PC-3 (cell line): ENCODE data around the gene C1orf105. TPM values are rescaled to one million over a fixed set of nuclear protein-coding genes. Genes with fewer than 3 reads are reported as not detected.

Experiments
- ATAC-seq: fragments of 200-7000 bp; cut with Tn5 transposase; 2 replicates; pipeline ENCODE4 v1.9.1; 2020; ENCODE audit warnings: mild to moderate bottlenecking, moderate library complexity
- BruUV-seq: library from RNA; stranded (reverse); fragments of 400-500 nt; replicated peaks from 2 replicates; lab custom pipeline; 2021; lab: Mats Ljungman, UMichigan
- CTCF ChIA-PET: fragments of 300-600 bp; sonication (Branson Sonifier 250); formaldehyde crosslinking; loops from one replicate; lab custom pipeline; 2022; ENCODE audit warnings: antibody characterized with exemption; lab: Charles Lee
- POLR2A ChIA-PET: fragments of 300-600 bp; sonication (Branson Sonifier 250); formaldehyde crosslinking; loops from one replicate; lab custom pipeline; 2022; ENCODE audit warnings: antibody characterized with exemption; ENCODE audit not compliant: unreplicated experiment; lab: Charles Lee
- DNase-seq: peaks from one replicate; pipeline ENCODE4 v3.0.0-alpha.2; 2015
- H2AFZ ChIP-seq: fragments of 300-600 bp; sonication (generic); 2 replicates; pipeline ENCODE4 v1.6.0; 2016; ENCODE audit warnings: antibody characterized with exemption, low read length
- H3F3A ChIP-seq: fragments of 300-600 bp; sonication (generic); one replicate; pipeline ENCODE4 v1.6.0; 2017; ENCODE audit warnings: antibody characterized with exemption, low read length, control low read depth, mild to moderate bottlenecking; ENCODE audit not compliant: unreplicated experiment
- H3K27ac ChIP-seq: fragments of 300-600 bp; sonication (generic); 2 replicates; pipeline ENCODE4 v1.5.1; 2016; ENCODE audit warnings: mild to moderate bottlenecking, low read length
- H3K27me3 ChIP-seq: fragments of 300-600 bp; sonication (generic); 2 replicates; pipeline ENCODE4 v1.6.1; 2016; ENCODE audit warnings: low read length, mixed read lengths
- H3K36me3 ChIP-seq: fragments of 300-600 bp; sonication (generic); 2 replicates; pipeline ENCODE4 v1.6.1; 2016; ENCODE audit warnings: low read depth, mixed run types, low read length, mixed read lengths
- H3K4me1 ChIP-seq: fragments of 300-600 bp; sonication (generic); 2 replicates; pipeline ENCODE4 v1.5.1; 2016; ENCODE audit warnings: low read length; ENCODE audit not compliant: insufficient read depth
- H3K4me2 ChIP-seq: fragments of 300-600 bp; sonication (generic); 2 replicates; pipeline ENCODE4 v1.6.0; 2016; ENCODE audit warnings: low read length
- H3K4me3 ChIP-seq: fragments of 300-600 bp; sonication (generic); 2 replicates; pipeline ENCODE4 v1.5.1; 2016; ENCODE audit warnings: mild to moderate bottlenecking, low read length, mixed read lengths
- H3K79me2 ChIP-seq: fragments of 300-600 bp; sonication (generic); 2 replicates; pipeline ENCODE4 v1.6.1; 2017; ENCODE audit warnings: low read length, mixed read lengths
- H3K9ac ChIP-seq: fragments of 300-600 bp; sonication (generic); 2 replicates; pipeline ENCODE4 v1.6.0; 2016; ENCODE audit warnings: mild to moderate bottlenecking, low read length
- H3K9me2 ChIP-seq: fragments of 300-600 bp; sonication (generic); replicated peaks from 2 replicates; pipeline ENCODE4 v1.6.1; 2016; ENCODE audit warnings: mixed run types, low read length, mixed read lengths
- H3K9me3 ChIP-seq: fragments of 300-600 bp; sonication (generic); 2 replicates; pipeline ENCODE4 v1.6.1; 2016; ENCODE audit warnings: low read length, mixed read lengths
- H4K20me1 ChIP-seq: fragments of 300-600 bp; sonication (generic); 2 replicates; pipeline ENCODE4 v1.6.1; 2016; ENCODE audit warnings: low read length, mixed read lengths
- EZH2 ChIP-seq: fragments of 300-600 bp; sonication (generic); IDR thresholded peaks from one replicate; pipeline ENCODE4 v1.6.1; 2017; ENCODE audit warnings: antibody characterized with exemption, mild to moderate bottlenecking, low read length; ENCODE audit not compliant: unreplicated experiment
- EZH2phosphoT487 ChIP-seq: fragments of 300-600 bp; sonication (generic); IDR thresholded peaks from 2 replicates; pipeline ENCODE4 v1.6.1; 2018; ENCODE audit warnings: mild to moderate bottlenecking, antibody characterized with exemption, low read length, borderline replicate concordance
- intact Hi-C: fragments of 100-400 bp; cut with micrococcal nuclease; formaldehyde crosslinking; loops from 2 replicates; pipeline ENCODE4 v1.9.0; 2023
- total RNA-seq: library from RNA; depleted of rRNA; stranded (reverse); fragments of >200 nt; gene quantifications from 2 replicates; pipeline ENCODE4 v1.2.3, GENCODE V29; 2014
- TF ChIP-seq, protein P1 (sequence below): fragments of 300-600 bp; sonication (generic); conservative IDR thresholded peaks from 2 replicates; pipeline ENCODE4 v1.5.1; 2017; ENCODE audit warnings: antibody characterized with exemption, low read depth, mild to moderate bottlenecking, low read length

Gene C1orf105
- total RNA-seq, 1 experiment from 2014 or later = not detected

DNA sequence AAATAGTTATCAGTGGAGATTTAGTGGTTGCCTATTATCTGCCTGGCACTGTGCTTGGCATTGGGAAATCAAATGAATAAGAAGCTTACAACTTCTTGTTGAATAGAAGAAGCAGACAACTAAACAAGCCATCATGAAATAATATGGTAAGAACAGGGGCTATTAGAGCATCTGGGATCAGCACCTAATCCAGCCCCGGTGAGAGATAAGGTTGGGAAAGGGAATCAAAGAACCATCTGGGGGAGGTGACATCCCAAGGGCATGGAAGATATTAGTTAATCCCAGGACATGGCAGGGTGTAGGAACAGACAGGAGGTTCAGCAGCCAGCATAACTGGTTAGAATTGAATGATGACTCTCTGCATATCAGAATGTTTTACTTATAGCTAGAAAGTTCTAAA lies 76.2 kb downstream of the C1orf105 start:
- POLR2A ChIA-PET = interaction anchor here (0.6 kb wide), 1 partner anchor 36 kb away, joined by 3 read pairs; no protein-coding TSS in a partner anchor
- CTCF ChIA-PET = no interaction called here
- no peak overlapping the region for H3K27ac ChIP-seq
- H3K9me2 ChIP-seq = no peaks in the 10 kb centered on the region
- no peaks in the 10 kb centered on the region for H3F3A ChIP-seq
- no peaks in the 10 kb centered on the region for H3K27me3 ChIP-seq
- TF ChIP-seq, protein P1, sequence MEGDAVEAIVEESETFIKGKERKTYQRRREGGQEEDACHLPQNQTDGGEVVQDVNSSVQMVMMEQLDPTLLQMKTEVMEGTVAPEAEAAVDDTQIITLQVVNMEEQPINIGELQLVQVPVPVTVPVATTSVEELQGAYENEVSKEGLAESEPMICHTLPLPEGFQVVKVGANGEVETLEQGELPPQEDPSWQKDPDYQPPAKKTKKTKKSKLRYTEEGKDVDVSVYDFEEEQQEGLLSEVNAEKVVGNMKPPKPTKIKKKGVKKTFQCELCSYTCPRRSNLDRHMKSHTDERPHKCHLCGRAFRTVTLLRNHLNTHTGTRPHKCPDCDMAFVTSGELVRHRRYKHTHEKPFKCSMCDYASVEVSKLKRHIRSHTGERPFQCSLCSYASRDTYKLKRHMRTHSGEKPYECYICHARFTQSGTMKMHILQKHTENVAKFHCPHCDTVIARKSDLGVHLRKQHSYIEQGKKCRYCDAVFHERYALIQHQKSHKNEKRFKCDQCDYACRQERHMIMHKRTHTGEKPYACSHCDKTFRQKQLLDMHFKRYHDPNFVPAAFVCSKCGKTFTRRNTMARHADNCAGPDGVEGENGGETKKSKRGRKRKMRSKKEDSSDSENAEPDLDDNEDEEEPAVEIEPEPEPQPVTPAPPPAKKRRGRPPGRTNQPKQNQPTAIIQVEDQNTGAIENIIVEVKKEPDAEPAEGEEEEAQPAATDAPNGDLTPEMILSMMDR = no peak
- TF ChIP-seq EZH2phosphoT487 = no peak
- no peak for TF ChIP-seq EZH2
- no peaks in the 10 kb centered on the region for H3K9me3 ChIP-seq
- H3K9ac ChIP-seq = no peak overlapping the region
- no peaks in the 10 kb centered on the region for H4K20me1 ChIP-seq
- ATAC-seq (no peak), DNase-seq (no peak)
- H2AFZ ChIP-seq = no peak overlapping the region
- H3K4me1 ChIP-seq = peaks cover 38% of the 10 kb centered on the region
- no peak overlapping the region for H3K4me3 ChIP-seq
- BruUV-seq = no TSS peak
- H3K79me2 ChIP-seq = no peaks in the 10 kb centered on the region
- H3K36me3 ChIP-seq = no peaks in the 10 kb centered on the region
- H3K4me2 ChIP-seq = no peak overlapping the region
- intact Hi-C loops = no loop called here

DNA sequence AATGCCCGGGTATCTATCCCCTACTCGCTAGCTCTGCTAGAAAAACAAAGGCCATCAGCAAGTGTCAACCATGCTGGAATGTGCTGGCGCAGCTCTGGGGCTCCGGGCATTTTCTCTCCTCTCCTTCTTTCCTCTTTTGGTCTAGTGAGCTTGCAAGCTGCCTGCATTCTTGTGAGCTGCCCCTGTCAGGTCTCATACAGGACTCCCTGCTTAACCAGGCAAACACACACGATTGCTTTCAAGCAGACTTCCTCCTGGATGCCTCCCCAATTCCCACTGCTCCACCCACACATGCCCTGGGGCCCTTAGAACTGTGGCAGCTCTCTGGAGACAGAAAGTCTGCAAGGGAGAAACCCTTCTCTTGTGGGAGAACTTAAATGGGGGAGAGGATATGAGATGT lies 76.7 kb downstream of the C1orf105 start:
- Histone ChIP-seq H3K9ac (no peak overlapping the region), H2AFZ (peak overlapping the region; percentile 18; the same call in 1 of the 2 replicates), H3K9me3 (no peaks in the 10 kb centered on the region), H3K4me2 (peak overlapping the region; percentile 3; the same call in 1 of the 2 replicates), H4K20me1 (no peaks in the 10 kb centered on the region), H3K4me3 (no peak overlapping the region), H3K27me3 (no peaks in the 10 kb centered on the region), H3K36me3 (no peaks in the 10 kb centered on the region), H3K27ac (no peak overlapping the region), H3K79me2 (no peaks in the 10 kb centered on the region), H3F3A (no peaks in the 10 kb centered on the region), H3K9me2 (no peaks in the 10 kb centered on the region), H3K4me1 (peaks cover 38% of the 10 kb centered on the region)
- DNase-seq = peak; percentile 78
- CTCF ChIA-PET = no interaction called here
- BruUV-seq = no TSS peak
- POLR2A ChIA-PET = interaction anchor here (0.6 kb wide), 1 partner anchor 37 kb away, joined by 3 read pairs; no protein-coding TSS in a partner anchor
- peak; percentile 49 for ATAC-seq
- intact Hi-C loops = no loop called here
- no peak for TF ChIP-seq EZH2
- TF ChIP-seq, protein P1 = no peak
- TF ChIP-seq EZH2phosphoT487 = no peak

DNA sequence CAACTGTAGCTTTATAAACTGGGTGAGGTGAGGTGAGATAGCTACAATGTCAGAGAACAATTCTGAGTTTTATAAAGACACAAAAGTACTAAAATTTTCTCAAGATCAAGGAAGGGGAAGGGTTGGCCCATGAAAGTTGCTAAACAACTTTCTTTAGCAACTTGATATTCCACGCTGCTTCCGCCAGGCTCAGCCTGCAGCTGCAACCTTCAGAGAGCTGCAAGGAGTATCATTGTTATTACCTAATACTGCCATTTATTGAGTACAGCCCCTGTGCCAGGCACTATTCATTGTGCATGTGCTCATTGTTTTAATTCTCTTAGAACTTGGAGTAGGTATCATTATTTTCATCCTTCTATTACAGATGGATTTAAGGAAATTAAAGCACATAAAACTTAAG lies 78.4 kb downstream of the C1orf105 start:
- intact Hi-C loops = loop anchor here (1.0 kb wide), 2 partner anchors 33 to 50 kb away; no protein-coding TSS in a partner anchor

More for the DNA sequence above, 78.4 kb downstream of the C1orf105 start:
- Histone ChIP-seq H3K4me2 (no peak overlapping the region), H4K20me1 (no peaks in the 10 kb centered on the region), H3K4me3 (no peak overlapping the region), H3K9me3 (no peaks in the 10 kb centered on the region), H3K9ac (no peak overlapping the region), H3K9me2 (no peaks in the 10 kb centered on the region), H3K27me3 (no peaks in the 10 kb centered on the region), H3K27ac (no peak overlapping the region), H3K79me2 (no peaks in the 10 kb centered on the region), H3F3A (no peaks in the 10 kb centered on the region), H3K4me1 (peaks cover 38% of the 10 kb centered on the region), H2AFZ (no peak overlapping the region), H3K36me3 (no peaks in the 10 kb centered on the region)
- DNase-seq (peak; percentile 38), ATAC-seq (no peak)
- TF ChIP-seq, protein P1 = no peak
- TF ChIP-seq EZH2 = no peak
- no peak for TF ChIP-seq EZH2phosphoT487
- BruUV-seq = no TSS peak
- ChIA-PET POLR2A (interaction anchor here (0.6 to 1.0 kb wide), 3 partner anchors 15 to 80 kb away, joined by 3 to 8 read pairs (median 4); no protein-coding TSS in a partner anchor), CTCF (no interaction called here)
